Activated B cell treated with CpG ODN at 0.5 μM for 24 hours (primary cell): ENCODE data around the gene CAMK1G. TPM values are rescaled to one million over a fixed set of nuclear protein-coding genes. Genes with fewer than 3 reads are reported as not detected.

Experiments used
- ATAC-seq: fragments of 200-7000 bp; cut with Tn5 transposase; one replicate; pipeline ENCODE4 v1.10.0; 2021; ENCODE audit warnings: low read depth, mild to moderate bottlenecking, moderate library complexity
- CTCF ChIA-PET: fragments of 350-600 bp; sonication (Branson Sonifier 250); formaldehyde crosslinking; loops from one replicate; lab custom pipeline; 2021; ENCODE audit warnings: antibody characterized with exemption; lab: Charles Lee
- POLR2A ChIA-PET: fragments of 350-600 bp; sonication (Branson Sonifier 250); formaldehyde crosslinking; loops from one replicate; lab custom pipeline; 2021; ENCODE audit warnings: antibody characterized with exemption; lab: Charles Lee
- DNase-seq: peaks from one replicate; pipeline ENCODE4 v3.0.0; 2022
- H3K27ac Mint-ChIP-seq: one replicate; pipeline ENCODE4 v1.8.0; 2020; ENCODE audit warnings: mixed read lengths
- H3K27me3 Mint-ChIP-seq: one replicate; pipeline ENCODE4 v1.8.0; 2021; ENCODE audit warnings: mixed read lengths
- H3K36me3 Mint-ChIP-seq: one replicate; pipeline ENCODE4 v1.8.0; 2021; ENCODE audit warnings: low read depth, mixed read lengths
- H3K4me1 Mint-ChIP-seq: one replicate; pipeline ENCODE4 v1.8.0; 2021; ENCODE audit warnings: mixed read lengths
- H3K4me3 Mint-ChIP-seq: one replicate; pipeline ENCODE4 v1.8.0; 2020; ENCODE audit warnings: mild to moderate bottlenecking, mixed read lengths
- H3K9me3 Mint-ChIP-seq: one replicate; pipeline ENCODE4 v1.8.0; 2020; ENCODE audit warnings: mixed read lengths
- CTCF ChIP-seq: fragments of 200-600 bp; IDR thresholded peaks from one replicate; pipeline ENCODE4 v1.8.0; 2022; ENCODE audit warnings: antibody characterized with exemption, mild to moderate bottlenecking
- intact Hi-C: fragments of 100-400 bp; cut with micrococcal nuclease; formaldehyde crosslinking; loops from one replicate; pipeline ENCODE4 v1.15.1; 2024
- total RNA-seq: library from RNA; stranded (reverse); gene quantifications from 2 replicates; pipeline ENCODE4 v1.2.3, GENCODE V29; 2022

Gene CAMK1G
- total RNA-seq, 1 donor from 2014 or later, result not detected

GRCh38 chr1:209648931-209649776, 65.6 kb downstream of the CAMK1G start:
- CTCF ChIA-PET, result no interaction called here
- Mint-ChIP-seq H3K4me1 (no peaks in the 10 kb centered on the region), H3K4me3 (no peak overlapping the region), H3K36me3 (no peaks in the 10 kb centered on the region), H3K9me3 (no peaks in the 10 kb centered on the region), H3K27me3 (no peaks in the 10 kb centered on the region), H3K27ac (no peak overlapping the region)
- TF ChIP-seq CTCF, result no peak
- ATAC-seq, result no peak
- DNase-seq, result no peak
- intact Hi-C loops, result no loop called here
- POLR2A ChIA-PET, result no interaction called here

GRCh38 chr1:209650454-209650853, 66.9 kb downstream of the CAMK1G start:
- Mint-ChIP-seq H3K27ac (no peak overlapping the region), H3K4me1 (no peaks in the 10 kb centered on the region), H3K4me3 (no peak overlapping the region), H3K9me3 (no peaks in the 10 kb centered on the region), H3K36me3 (no peaks in the 10 kb centered on the region), H3K27me3 (peaks cover 3% of the 10 kb centered on the region)
- intact Hi-C loops, result no loop called here
- TF ChIP-seq CTCF, result no peak
- ChIA-PET CTCF (no interaction called here), POLR2A (no interaction called here)
- ATAC-seq, result no peak
- no peak for DNase-seq

- H3K27ac Mint-ChIP-seq, result no peak overlapping the region
- intact Hi-C loops, result no loop called here
- POLR2A ChIA-PET, result no interaction called here
- H3K27me3 Mint-ChIP-seq, result peaks cover 3% of the 10 kb centered on the region
- no peak for TF ChIP-seq CTCF
- no peaks in the 10 kb centered on the region for H3K9me3 Mint-ChIP-seq
- ATAC-seq, result peak; percentile 77
- CTCF ChIA-PET, result no interaction called here
- no peaks in the 10 kb centered on the region for H3K36me3 Mint-ChIP-seq
- H3K4me1 Mint-ChIP-seq, result no peaks in the 10 kb centered on the region
- H3K4me3 Mint-ChIP-seq, result no peak overlapping the region
- no peak for DNase-seq
Observed at GRCh38 chr1:209651138-209651587, 67.6 kb downstream of the CAMK1G start.

GRCh38 chr1:209652121-209652735, 68.7 kb downstream of the CAMK1G start, which contains the start of gene LAMB3:
Gene LAMB3 (minus strand): TSS chr1:209652425. CDS start chr1:209650944, 1,481 bp downstream.
- Mint-ChIP-seq H3K9me3 (no peaks in the 10 kb centered on the region), H3K36me3 (no peaks in the 10 kb centered on the region), H3K27ac (no peak within 1 kb of the TSS), H3K27me3 (peaks cover 3% of the 10 kb centered on the region), H3K4me1 (no peaks in the 10 kb centered on the region), H3K4me3 (no peak within 1 kb of the TSS)
- intact Hi-C loops, result no loop called here
- no peak for TF ChIP-seq CTCF
- DNase-seq (no peak), ATAC-seq (no peak)
- CTCF ChIA-PET, result no interaction called here
- POLR2A ChIA-PET, result no interaction called here

GRCh38 chr1:209652873-209653401, 69.4 kb downstream of the CAMK1G start:
- no peak overlapping the region for H3K27ac Mint-ChIP-seq
- no peak overlapping the region for H3K4me3 Mint-ChIP-seq
- POLR2A ChIA-PET, result no interaction called here
- no peaks in the 10 kb centered on the region for H3K4me1 Mint-ChIP-seq
- no peaks in the 10 kb centered on the region for H3K9me3 Mint-ChIP-seq
- TF ChIP-seq CTCF, result no peak
- peaks cover 5% of the 10 kb centered on the region for H3K27me3 Mint-ChIP-seq
- CTCF ChIA-PET, result no interaction called here
- ATAC-seq (no peak), DNase-seq (no peak)
- no peaks in the 10 kb centered on the region for H3K36me3 Mint-ChIP-seq
- intact Hi-C loops, result no loop called here
